GM21423 (cell line): ENCODE results near the gene LIPK.
"Not testable (repeated sequence)": the region's sequence is repeated elsewhere in the genome, so short reads cannot be mapped to it uniquely, and the experiment has no call there.

Experiments
- ATAC-seq: cut with Tn5 transposase; IDR thresholded peaks from one replicate; pipeline ENCODE4 v1.9.1; 2021; ENCODE audit warnings: mild to moderate bottlenecking, moderate library complexity; ENCODE audit not compliant: unreplicated experiment

Gene LIPK

GRCh38 chr10:88715517-88715916, 9.5 kb downstream of the LIPK start:
- no peak for ATAC-seq

- no peak for ATAC-seq
Observed at GRCh38 chr10:88721392-88721791, 15.3 kb downstream of the LIPK start.

- ATAC-seq, result no peak
Observed at GRCh38 chr10:88725798-88726197, 19.7 kb downstream of the LIPK start.

DNA sequence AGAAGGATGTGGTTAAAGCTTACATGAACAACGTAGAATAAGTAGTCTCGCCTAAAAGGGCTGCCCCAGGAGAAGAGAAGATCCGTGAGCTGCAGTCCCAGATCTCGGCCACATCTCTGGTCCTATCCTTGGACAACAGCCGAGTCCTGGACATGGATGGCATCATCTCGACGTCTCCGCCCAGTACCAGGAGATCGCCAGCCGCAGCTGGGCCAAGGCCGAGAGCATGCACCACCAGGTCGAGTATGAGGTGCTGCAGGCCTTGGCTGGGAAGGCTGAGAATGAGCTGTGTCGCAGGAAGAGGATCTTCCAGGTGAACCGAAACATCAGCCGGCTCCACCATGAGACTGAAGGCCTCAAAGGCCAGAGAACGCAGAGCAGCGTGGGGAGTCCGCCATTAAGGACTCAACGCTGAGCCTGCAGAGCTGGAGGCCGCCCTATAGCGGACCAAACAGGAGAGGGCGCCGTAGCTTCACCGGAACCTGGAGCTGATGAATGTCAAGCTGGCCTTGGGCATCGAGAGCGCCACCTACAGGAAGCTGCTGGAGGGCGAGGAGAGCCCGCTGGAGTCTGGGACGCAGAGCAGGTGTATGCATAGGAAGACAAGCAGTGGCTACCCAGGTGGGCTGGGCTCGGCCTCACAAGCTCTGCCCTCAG, 22.2 kb downstream of the LIPK start:
- ATAC-seq, result no peak

DNA sequence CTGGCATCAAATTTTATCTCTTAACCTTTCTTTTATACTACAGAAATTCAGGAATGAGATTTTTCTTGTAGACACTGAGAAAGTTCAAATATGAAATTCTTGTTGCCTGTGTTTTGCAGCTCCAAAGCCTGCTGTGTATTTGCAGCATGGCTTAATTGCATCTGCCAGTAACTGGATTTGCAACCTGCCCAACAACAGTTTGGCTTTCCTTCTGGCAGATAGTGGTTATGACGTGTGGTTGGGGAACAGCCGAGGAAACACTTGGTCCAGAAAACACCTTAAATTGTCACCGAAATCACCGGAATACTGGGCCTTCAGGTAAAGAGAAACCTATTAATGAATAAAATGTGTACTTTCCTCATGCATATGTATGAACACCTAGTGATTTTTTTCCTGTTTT, 24.8 kb downstream of the LIPK start:
- no peak for ATAC-seq

GRCh38 chr10:88731296-88731695, 25.2 kb downstream of the LIPK start:
- ATAC-seq, result no peak

DNA sequence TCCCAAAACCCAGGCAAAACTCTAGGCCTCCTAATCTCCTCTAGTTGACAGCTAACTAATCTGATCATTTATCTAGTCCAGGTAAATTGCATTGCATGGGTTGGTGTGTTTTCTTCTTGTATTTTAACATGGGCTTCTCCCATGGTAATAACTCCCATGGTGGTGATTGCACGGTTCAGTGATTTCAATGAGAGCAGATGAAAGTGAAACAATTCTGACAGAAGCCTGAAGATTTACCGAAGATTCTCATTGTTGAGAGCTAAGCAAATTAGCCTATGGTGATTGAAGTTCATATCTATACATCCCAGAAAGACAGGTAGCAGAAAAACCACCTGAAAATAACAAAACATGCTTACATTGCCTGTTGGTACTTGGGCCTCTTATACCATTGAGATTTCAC, 27.2 kb downstream of the LIPK start:
- no peak for ATAC-seq

GRCh38 chr10:88735661-88736060, 29.6 kb downstream of the LIPK start:
- no peak for ATAC-seq

GRCh38 chr10:88741921-88742320, 35.9 kb downstream of the LIPK start:
- ATAC-seq, result not testable (repeated sequence)

DNA sequence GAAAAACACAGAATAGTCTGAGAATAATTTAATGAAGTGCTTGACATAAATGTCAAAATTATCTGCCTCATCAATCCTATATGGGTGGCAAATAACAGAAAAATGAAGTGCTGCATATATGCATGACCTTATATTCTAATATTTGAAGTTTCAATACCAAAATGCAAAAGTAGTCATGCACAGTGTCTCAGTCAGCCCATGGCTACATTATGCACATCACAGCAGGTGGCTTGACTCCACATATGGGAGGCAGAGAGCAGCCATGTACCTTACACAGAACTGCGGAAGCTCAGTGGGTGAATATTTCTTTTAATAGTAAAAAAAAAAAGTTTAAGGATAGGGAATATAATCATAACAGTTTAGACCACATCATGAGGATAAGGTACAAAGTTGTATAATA, 36.4 kb downstream of the LIPK start:
- ATAC-seq, result no peak

DNA sequence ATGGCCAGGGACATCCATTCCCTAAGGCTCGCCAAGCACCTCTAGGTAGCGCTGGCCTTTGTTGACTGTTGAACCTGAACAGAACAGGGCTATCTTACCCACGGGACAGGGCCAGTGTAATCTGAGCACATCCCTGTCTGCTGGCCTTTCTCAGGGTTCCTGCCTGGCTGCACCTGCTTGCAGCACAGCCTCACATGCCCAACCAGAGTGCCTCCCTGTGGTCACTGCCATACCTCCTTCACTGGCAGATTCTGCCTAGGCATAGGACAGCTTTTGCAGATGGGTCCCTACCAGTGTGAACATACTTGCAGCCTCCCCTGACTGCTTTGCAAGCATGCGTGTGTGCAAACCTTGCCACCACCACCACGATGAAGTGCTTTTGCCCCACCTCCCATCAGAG, 38.0 kb downstream of the LIPK start:
- no peak for ATAC-seq

GRCh38 chr10:88745633-88746032, 39.6 kb downstream of the LIPK start:
- no peak for ATAC-seq

DNA sequence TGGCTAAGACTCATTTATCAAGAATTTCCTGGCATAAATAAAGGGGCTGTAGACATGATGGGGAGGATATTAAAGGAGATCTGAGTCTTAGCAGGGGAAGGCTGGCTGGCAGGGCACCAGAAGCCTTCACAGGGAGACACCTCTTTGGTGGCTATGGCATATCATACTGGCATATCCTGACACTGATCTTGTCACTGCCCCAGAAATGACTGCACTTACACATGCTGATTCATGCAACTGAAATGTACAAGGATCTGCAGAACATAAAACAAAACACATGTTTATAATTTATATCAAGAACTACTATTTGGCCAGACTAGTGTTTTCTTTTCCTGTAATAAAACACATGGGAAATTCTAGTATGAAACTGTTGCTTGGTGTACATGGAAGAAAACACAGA, 48.2 kb downstream of the LIPK start:
- ATAC-seq, result no peak

- no peak for ATAC-seq
Observed at GRCh38 chr10:88755753-88756152, 49.7 kb downstream of the LIPK start.

GRCh38 chr10:88756660-88757059, 50.6 kb downstream of the LIPK start:
- no peak for ATAC-seq

DNA sequence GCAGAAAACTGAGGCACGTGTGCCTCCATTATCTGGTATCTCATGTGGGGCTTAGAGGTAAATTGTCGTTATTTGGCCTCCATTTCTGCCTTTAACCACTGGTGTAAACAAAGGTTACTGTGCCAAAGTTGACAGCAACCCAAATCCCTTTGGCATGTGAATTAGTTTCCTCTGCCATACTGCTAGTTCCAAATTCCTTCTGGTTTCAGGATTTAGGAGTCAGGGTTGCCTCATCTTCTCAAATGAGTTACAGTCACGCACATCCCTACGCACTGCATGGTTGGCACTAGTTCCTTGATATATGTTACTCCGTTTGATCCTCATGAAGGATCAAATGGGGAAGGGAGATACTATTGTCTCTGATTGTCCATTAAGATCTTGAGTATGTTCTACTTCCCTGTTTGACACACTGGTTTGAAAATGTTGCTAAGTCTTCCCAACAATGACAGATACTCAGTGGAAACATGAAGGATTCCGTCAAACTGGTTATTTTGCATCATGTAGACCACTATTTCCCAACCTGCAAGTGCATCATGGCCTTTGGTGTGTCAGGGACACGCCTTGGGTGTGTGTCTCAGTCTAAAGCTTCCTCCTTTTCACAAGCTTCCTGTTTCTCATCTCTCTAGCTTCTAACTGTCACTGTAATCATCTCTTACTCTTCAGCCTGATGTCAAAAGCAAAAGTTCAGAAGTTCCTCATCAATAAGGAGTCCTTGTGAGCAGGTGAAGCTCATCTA, 53.5 kb downstream of the LIPK start, which contains the start of gene LIPN:
LIPN (plus strand) TSS at position 655 of the 736 bp plus-strand sequence. CDS start 1,386 bp downstream, outside the sequence.
- no peak for ATAC-seq

GRCh38 chr10:88762906-88763305, 56.9 kb downstream of the LIPK start:
- ATAC-seq, result no peak

DNA sequence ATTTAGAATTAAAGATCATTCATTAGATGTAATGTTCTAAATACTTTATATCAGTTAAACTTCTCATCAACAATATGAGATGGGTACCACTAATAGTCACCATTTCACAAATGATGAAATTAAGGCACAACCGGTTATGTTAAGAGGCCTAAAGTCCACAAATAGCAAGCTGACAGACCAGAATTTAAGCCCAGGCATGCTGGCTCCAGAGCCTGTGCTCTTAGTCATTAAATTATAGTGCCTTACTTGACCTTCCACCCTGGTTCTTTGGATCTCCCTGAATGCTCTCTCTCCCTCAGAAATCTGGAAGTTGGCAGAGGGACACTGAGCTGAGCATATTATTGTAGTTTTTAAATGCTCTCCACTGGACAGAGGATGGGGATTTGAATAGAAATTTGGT, 57.4 kb downstream of the LIPK start:
- no peak for ATAC-seq

- no peak for ATAC-seq
Observed at GRCh38 chr10:88764110-88764509, 58.1 kb downstream of the LIPK start.

GRCh38 chr10:88765816-88766215, 59.8 kb downstream of the LIPK start:
- no peak for ATAC-seq

DNA sequence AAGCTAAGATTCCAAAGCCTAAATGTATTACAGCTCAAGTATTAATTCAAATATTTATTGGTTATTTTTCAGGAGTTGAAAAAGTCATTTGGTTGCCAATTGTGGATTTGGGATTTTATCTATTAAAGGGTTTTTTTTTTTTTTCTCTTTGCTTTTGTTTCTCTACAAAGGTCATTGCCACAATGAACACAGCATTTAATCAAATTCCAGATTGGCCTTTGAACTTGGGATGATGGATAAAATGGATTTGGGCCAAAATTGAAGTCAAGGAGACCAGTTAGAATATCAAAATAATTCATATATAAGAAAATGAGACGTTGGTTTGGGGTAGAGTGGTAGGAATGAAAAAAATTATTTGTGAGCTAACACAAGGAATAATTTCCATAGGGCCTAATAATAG, 63.3 kb downstream of the LIPK start:
- ATAC-seq, result no peak

DNA sequence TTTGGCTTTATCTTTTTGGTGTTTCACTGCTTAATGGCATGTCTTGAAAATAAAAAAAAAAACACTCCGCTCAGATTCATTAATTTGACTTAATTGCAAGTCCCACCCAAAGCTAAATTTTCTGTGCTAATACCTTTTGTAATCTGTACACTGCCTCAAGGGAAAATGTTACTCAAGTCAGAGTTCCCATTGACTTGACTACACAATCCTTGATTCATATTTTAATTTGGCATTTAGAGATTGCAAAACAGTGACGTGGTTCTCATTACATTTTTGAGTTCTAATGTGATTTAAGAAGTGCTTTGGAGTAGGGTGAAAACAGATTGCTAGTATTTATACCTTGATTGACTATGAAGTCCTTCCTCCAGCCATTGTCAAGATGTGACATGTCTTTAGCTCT, 75.2 kb downstream of the LIPK start:
- no peak for ATAC-seq

GRCh38 chr10:88782222-88782621, 76.2 kb downstream of the LIPK start:
- no peak for ATAC-seq
